Neural cell (in vitro differentiated cells): ENCODE data around the gene NDFIP2. TPM values are rescaled to one million over a fixed set of nuclear protein-coding genes. Genes with fewer than 3 reads are reported as not detected.

Experiments used
- H2AFZ ChIP-seq: fragments of 200-600, 300-800 bp; sonication (generic), shearing (Covaris generic); 2 replicates; pipeline ENCODE4 v1.6.0; 2014; ENCODE audit warnings: low read depth, mild to moderate bottlenecking, antibody characterized with exemption, low read length, moderate library complexity
- H3F3A ChIP-seq: fragments of 200-600 bp; shearing (Covaris generic); 2 replicates; pipeline ENCODE4 v1.6.1; 2016; ENCODE audit warnings: mild to moderate bottlenecking, moderate library complexity, mixed read lengths, antibody characterized with exemption, low read length; ENCODE audit not compliant: insufficient read depth, poor library complexity, severe bottlenecking
- H3K27ac ChIP-seq: fragments of 200-600, 300-800 bp; sonication (generic), shearing (Covaris generic); 2 replicates; pipeline ENCODE4 v1.5.1; 2014; ENCODE audit warnings: mild to moderate bottlenecking, low read length, moderate library complexity
- H3K27me3 ChIP-seq: fragments of 300-800, 200-600 bp; sonication (generic), shearing (Covaris generic); 2 replicates; pipeline ENCODE4 v1.6.0; 2014; ENCODE audit warnings: mild to moderate bottlenecking, low read depth, low read length, moderate library complexity; ENCODE audit not compliant: insufficient read depth
- H3K36me3 ChIP-seq: fragments of 300-800, 200-600 bp; sonication (generic), shearing (Covaris generic); 2 replicates; pipeline ENCODE4 v1.5.1; 2014; ENCODE audit warnings: mild to moderate bottlenecking, antibody characterized with exemption, low read length, moderate library complexity; ENCODE audit not compliant: insufficient read depth
- H3K4me2 ChIP-seq: fragments of 300-800, 200-600 bp; sonication (generic), shearing (Covaris generic); 2 replicates; pipeline ENCODE4 v1.6.0; 2014; ENCODE audit warnings: mild to moderate bottlenecking, low read length
- H3K4me3 ChIP-seq: fragments of 300-800, 200-600 bp; sonication (generic), shearing (Covaris generic); 2 replicates; pipeline ENCODE4 v1.5.1; 2014; ENCODE audit warnings: mild to moderate bottlenecking, low read length, moderate library complexity
- H3K79me2 ChIP-seq: fragments of 200-600 bp; shearing (Covaris generic); replicated peaks from 2 replicates; pipeline ENCODE4 v1.6.0; 2014; ENCODE audit warnings: mild to moderate bottlenecking, low read length, moderate library complexity; ENCODE audit not compliant: insufficient read depth
- H3K9ac ChIP-seq: fragments of 300-800, 200-600 bp; sonication (generic), shearing (Covaris generic); 2 replicates; pipeline ENCODE4 v1.6.1; 2016; ENCODE audit warnings: mild to moderate bottlenecking, low read length, mixed read lengths
- H3K9me2 ChIP-seq: fragments of 200-600 bp; shearing (Covaris generic); 2 replicates; pipeline ENCODE4 v1.6.1; 2016; ENCODE audit warnings: mild to moderate bottlenecking, low read length, mixed read lengths; ENCODE audit not compliant: insufficient read depth
- H3K9me3 ChIP-seq: fragments of 200-600, 300-800 bp; sonication (generic), shearing (Covaris generic); 2 replicates; pipeline ENCODE4 v1.6.1; 2016; ENCODE audit warnings: mild to moderate bottlenecking, mixed run types, low read length, moderate library complexity, mixed read lengths
- H4K20me1 ChIP-seq: fragments of 200-600 bp; shearing (Covaris generic); 2 replicates; pipeline ENCODE4 v1.6.1; 2016; ENCODE audit warnings: mild to moderate bottlenecking, mixed run types; ENCODE audit not compliant: insufficient read depth
- EP300 ChIP-seq: fragments of 450-650 bp; conservative IDR thresholded peaks from 2 replicates; pipeline ENCODE4 v1.6.1; 2014; ENCODE audit warnings: antibody characterized with exemption, mild to moderate bottlenecking, moderate library complexity; ENCODE audit not compliant: poor library complexity, severe bottlenecking
- EZH2 ChIP-seq: fragments of 200-600, 300-800 bp; shearing (Covaris generic), sonication (generic); IDR thresholded peaks from 2 replicates; pipeline ENCODE4 v1.6.1; 2014; ENCODE audit warnings: antibody characterized with exemption, low read length, borderline replicate concordance, mild to moderate bottlenecking; ENCODE audit not compliant: insufficient read depth, poor library complexity, severe bottlenecking
- MXI1 ChIP-seq: fragments of 450-650 bp; conservative IDR thresholded peaks from 2 replicates; pipeline ENCODE4 v1.6.1; 2014; ENCODE audit warnings: antibody characterized with exemption, mild to moderate bottlenecking; ENCODE audit not compliant: poor library complexity, severe bottlenecking
- POLR2AphosphoS5 ChIP-seq: IDR thresholded peaks from 2 replicates; pipeline ENCODE4 v1.6.1; 2012
- RAD21 ChIP-seq: fragments of 450-650 bp; conservative IDR thresholded peaks from 2 replicates; pipeline ENCODE4 v1.6.1; 2014; ENCODE audit warnings: antibody characterized with exemption, mild to moderate bottlenecking, moderate library complexity
- SMC3 ChIP-seq: fragments of 450-650 bp; conservative IDR thresholded peaks from 2 replicates; pipeline ENCODE4 v1.6.1; 2014; ENCODE audit warnings: antibody characterized with exemption, mild to moderate bottlenecking, moderate library complexity; ENCODE audit not compliant: poor library complexity
- TAF1 ChIP-seq: IDR thresholded peaks from 2 replicates; pipeline ENCODE4 v1.6.1; 2012; ENCODE audit warnings: low read depth
- polyA plus RNA-seq: library from polyadenylated mRNA; depleted of rRNA; stranded (reverse); fragments of >200 nt; gene quantifications from 2 replicates; pipeline ENCODE4 v1.2.3, GENCODE V29; 2014
- TF ChIP-seq, protein P1 (sequence below): IDR thresholded peaks from 2 replicates; pipeline ENCODE4 v1.6.1; 2012; ENCODE audit warnings: borderline replicate concordance
- TF ChIP-seq, protein P2 (sequence below): fragments of 450-650 bp; IDR thresholded peaks from 2 replicates; pipeline ENCODE4 v1.5.1; 2014; ENCODE audit warnings: antibody characterized with exemption, mild to moderate bottlenecking, moderate library complexity; ENCODE audit not compliant: poor library complexity, severe bottlenecking

Gene NDFIP2
- polyA plus RNA-seq, 1 donor from 2014 or later, result 41.2 TPM

DNA sequence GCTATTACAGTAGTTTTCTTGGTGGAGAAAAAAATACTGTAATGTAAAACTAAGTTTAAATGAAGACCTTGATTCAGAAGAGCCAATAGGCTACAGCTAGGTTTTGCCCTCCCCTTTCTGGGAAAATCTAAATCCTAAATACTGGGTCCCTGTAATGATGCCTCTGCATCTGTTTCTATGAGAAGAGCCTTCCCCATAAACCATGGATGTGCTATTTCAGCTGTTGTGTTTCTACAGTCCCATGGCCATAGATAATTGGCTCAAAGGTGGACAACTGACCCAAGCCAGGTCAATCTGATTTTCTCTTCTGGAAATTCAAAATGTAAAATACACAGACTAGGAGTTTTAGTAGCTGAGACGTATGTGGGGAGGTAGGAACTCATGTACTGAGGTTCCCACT, 101.9 kb downstream of the NDFIP2 start:
- H3K9ac ChIP-seq, result no peak overlapping the region
- TF ChIP-seq RAD21, result no peak
- TF ChIP-seq EZH2, result no peak
- TF ChIP-seq POLR2AphosphoS5, result no peak
- TF ChIP-seq EP300, result no peak
- TF ChIP-seq, protein P1, sequence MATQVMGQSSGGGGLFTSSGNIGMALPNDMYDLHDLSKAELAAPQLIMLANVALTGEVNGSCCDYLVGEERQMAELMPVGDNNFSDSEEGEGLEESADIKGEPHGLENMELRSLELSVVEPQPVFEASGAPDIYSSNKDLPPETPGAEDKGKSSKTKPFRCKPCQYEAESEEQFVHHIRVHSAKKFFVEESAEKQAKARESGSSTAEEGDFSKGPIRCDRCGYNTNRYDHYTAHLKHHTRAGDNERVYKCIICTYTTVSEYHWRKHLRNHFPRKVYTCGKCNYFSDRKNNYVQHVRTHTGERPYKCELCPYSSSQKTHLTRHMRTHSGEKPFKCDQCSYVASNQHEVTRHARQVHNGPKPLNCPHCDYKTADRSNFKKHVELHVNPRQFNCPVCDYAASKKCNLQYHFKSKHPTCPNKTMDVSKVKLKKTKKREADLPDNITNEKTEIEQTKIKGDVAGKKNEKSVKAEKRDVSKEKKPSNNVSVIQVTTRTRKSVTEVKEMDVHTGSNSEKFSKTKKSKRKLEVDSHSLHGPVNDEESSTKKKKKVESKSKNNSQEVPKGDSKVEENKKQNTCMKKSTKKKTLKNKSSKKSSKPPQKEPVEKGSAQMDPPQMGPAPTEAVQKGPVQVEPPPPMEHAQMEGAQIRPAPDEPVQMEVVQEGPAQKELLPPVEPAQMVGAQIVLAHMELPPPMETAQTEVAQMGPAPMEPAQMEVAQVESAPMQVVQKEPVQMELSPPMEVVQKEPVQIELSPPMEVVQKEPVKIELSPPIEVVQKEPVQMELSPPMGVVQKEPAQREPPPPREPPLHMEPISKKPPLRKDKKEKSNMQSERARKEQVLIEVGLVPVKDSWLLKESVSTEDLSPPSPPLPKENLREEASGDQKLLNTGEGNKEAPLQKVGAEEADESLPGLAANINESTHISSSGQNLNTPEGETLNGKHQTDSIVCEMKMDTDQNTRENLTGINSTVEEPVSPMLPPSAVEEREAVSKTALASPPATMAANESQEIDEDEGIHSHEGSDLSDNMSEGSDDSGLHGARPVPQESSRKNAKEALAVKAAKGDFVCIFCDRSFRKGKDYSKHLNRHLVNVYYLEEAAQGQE, result no peak
- TF ChIP-seq SMC3, result no peak
- no peak for TF ChIP-seq TAF1
- no peak for TF ChIP-seq MXI1
- TF ChIP-seq, protein P2, sequence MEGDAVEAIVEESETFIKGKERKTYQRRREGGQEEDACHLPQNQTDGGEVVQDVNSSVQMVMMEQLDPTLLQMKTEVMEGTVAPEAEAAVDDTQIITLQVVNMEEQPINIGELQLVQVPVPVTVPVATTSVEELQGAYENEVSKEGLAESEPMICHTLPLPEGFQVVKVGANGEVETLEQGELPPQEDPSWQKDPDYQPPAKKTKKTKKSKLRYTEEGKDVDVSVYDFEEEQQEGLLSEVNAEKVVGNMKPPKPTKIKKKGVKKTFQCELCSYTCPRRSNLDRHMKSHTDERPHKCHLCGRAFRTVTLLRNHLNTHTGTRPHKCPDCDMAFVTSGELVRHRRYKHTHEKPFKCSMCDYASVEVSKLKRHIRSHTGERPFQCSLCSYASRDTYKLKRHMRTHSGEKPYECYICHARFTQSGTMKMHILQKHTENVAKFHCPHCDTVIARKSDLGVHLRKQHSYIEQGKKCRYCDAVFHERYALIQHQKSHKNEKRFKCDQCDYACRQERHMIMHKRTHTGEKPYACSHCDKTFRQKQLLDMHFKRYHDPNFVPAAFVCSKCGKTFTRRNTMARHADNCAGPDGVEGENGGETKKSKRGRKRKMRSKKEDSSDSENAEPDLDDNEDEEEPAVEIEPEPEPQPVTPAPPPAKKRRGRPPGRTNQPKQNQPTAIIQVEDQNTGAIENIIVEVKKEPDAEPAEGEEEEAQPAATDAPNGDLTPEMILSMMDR, result no peak
- H2AFZ ChIP-seq, result no peak overlapping the region
- no peak overlapping the region for H3K27ac ChIP-seq
- no peaks in the 10 kb centered on the region for H3K9me3 ChIP-seq
- H3F3A ChIP-seq, result no peaks in the 10 kb centered on the region
- no peaks in the 10 kb centered on the region for H4K20me1 ChIP-seq
- no peaks in the 10 kb centered on the region for H3K27me3 ChIP-seq
- no peak overlapping the region for H3K4me3 ChIP-seq
- no peaks in the 10 kb centered on the region for H3K36me3 ChIP-seq
- no peaks in the 10 kb centered on the region for H3K9me2 ChIP-seq
- no peak overlapping the region for H3K4me2 ChIP-seq
- H3K79me2 ChIP-seq, result no peaks in the 10 kb centered on the region

DNA sequence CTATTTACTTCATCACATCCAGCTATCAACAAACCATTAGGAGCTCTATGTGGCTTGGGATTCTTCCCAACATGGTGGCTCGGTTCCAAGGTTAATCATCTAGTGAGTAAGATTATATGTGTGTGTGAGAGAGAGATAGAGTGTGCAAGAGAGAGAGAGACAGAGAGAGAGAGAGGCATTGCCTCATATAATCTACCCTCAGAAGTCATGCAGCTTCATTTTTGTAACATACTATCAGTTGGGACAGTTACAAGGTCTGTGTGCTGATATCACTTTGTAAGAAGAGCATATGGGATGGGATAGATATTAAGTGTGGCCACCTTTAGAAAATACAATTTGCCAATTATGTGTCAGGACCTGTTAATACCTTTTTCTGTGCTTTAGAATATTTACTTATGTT, 104.1 kb downstream of the NDFIP2 start:
- H3K79me2 ChIP-seq, result no peaks in the 10 kb centered on the region
- no peaks in the 10 kb centered on the region for H3K36me3 ChIP-seq

More for the DNA sequence above, 104.1 kb downstream of the NDFIP2 start:
- no peaks in the 10 kb centered on the region for H3K9me3 ChIP-seq
- no peak overlapping the region for H3K9ac ChIP-seq
- H4K20me1 ChIP-seq, result no peaks in the 10 kb centered on the region
- H3K27ac ChIP-seq, result no peak overlapping the region
- H3K27me3 ChIP-seq, result no peaks in the 10 kb centered on the region
- TF ChIP-seq EP300, result no peak
- TF ChIP-seq, protein P2, result no peak
- no peak for TF ChIP-seq POLR2AphosphoS5
- no peak for TF ChIP-seq EZH2
- TF ChIP-seq TAF1, result no peak
- no peak for TF ChIP-seq SMC3
- TF ChIP-seq, protein P1, result no peak
- H2AFZ ChIP-seq, result no peak overlapping the region
- H3K9me2 ChIP-seq, result no peaks in the 10 kb centered on the region
- no peak overlapping the region for H3K4me3 ChIP-seq
- H3F3A ChIP-seq, result no peaks in the 10 kb centered on the region
- no peak overlapping the region for H3K4me2 ChIP-seq
